Mesodermal cell (in vitro differentiated cells): Measurements from ENCODE around the gene RNASE13.

ENCODE experiments used
- H3K27ac ChIP-seq: 2 replicates; pipeline ENCODE4 v1.7.0; 2013; ENCODE audit warnings: mild to moderate bottlenecking, low read depth, low read length, moderate library complexity; ENCODE audit not compliant: severe bottlenecking
- H3K36me3 ChIP-seq: 2 replicates; pipeline ENCODE4 v1.7.1; 2013; ENCODE audit warnings: mild to moderate bottlenecking, low read length, moderate library complexity; ENCODE audit not compliant: control insufficient read depth, insufficient read depth
- H3K4me1 ChIP-seq: one replicate; pipeline ENCODE4 v1.7.1; 2013; ENCODE audit warnings: mild to moderate bottlenecking, low read length; ENCODE audit not compliant: insufficient read depth, control insufficient read depth, poor library complexity, severe bottlenecking
- H3K4me3 ChIP-seq: 2 replicates; pipeline ENCODE4 v1.7.0; 2013; ENCODE audit warnings: low read length, control low read depth, mild to moderate bottlenecking; ENCODE audit not compliant: insufficient read depth, poor library complexity, severe bottlenecking; ENCODE audit errors: extremely low read depth
- H3K9me3 ChIP-seq: 2 replicates; pipeline ENCODE4 v1.7.1; 2013; ENCODE audit warnings: mild to moderate bottlenecking, low read length, moderate library complexity; ENCODE audit not compliant: control insufficient read depth
- WGBS, 2 experiments: methylation state at CpG; one replicate each; pipeline ENCODE4 v1.1.5; 2013; ENCODE audit warnings: missing lambda C conversion rate in 2 of 2; ENCODE audit not compliant: insufficient coverage in 2 of 2; 5-methylcytosine and 5-hydroxymethylcytosine counted together

The RNASE13 gene

DNA sequence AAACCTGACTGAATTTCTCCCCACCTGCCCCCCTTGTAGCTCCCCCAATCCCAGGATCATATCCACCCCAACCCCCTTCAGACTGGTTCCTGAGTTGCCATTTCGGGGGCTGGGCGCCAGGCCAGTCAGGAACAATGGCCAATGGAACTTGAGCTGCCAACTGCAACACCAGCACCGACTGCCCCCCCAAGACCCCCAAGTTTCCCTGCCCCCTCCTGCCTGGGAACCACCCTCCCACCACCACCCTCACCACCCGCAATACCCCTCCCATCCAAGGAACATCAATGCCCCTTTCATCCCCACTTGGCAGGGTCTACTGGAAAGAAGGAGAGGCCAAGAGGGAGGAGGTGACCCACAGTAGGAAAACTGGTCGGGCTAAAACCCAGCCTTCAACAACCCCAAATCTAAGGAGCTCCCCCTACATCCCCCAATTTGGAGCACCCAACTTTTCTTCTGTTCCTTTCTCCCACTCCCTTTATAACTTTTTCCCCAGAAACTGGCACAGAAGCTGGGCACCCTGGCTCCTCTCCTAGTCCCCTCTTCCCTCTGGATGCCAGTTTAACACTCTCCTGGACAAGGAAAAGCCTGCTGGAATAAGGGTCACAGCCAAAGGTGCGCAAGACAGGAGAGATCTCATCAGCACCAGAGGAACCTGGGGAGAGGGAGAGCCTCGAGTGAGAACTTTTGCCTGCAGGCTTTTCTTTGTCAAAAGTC, 8.2 kb downstream of the RNASE13 start:
- Histone ChIP-seq H3K9me3 (no peaks in the 10 kb centered on the region), H3K36me3 (peaks cover 8% of the 10 kb centered on the region), H3K27ac (peak overlapping the region; percentile 83), H3K4me1 (peaks cover 21% of the 10 kb centered on the region), H3K4me3 (peak overlapping the region; percentile 59)
- WGBS, 2 experiments, result 46 to 56% methylated on average over 2 to 3 of the region's 7 CpGs

- Histone ChIP-seq H3K9me3 (no peaks in the 10 kb centered on the region), H3K36me3 (peaks cover 16% of the 10 kb centered on the region), H3K27ac (peak overlapping the region; percentile 83), H3K4me3 (peak overlapping the region; percentile 59), H3K4me1 (peaks cover 21% of the 10 kb centered on the region)
- 2 to 5% methylated on average over 24 to 28 of the region's 58 CpGs for WGBS, 2 experiments
Observed at GRCh38 chr14:21025371-21026273, 9.0 kb downstream of the RNASE13 start.

DNA sequence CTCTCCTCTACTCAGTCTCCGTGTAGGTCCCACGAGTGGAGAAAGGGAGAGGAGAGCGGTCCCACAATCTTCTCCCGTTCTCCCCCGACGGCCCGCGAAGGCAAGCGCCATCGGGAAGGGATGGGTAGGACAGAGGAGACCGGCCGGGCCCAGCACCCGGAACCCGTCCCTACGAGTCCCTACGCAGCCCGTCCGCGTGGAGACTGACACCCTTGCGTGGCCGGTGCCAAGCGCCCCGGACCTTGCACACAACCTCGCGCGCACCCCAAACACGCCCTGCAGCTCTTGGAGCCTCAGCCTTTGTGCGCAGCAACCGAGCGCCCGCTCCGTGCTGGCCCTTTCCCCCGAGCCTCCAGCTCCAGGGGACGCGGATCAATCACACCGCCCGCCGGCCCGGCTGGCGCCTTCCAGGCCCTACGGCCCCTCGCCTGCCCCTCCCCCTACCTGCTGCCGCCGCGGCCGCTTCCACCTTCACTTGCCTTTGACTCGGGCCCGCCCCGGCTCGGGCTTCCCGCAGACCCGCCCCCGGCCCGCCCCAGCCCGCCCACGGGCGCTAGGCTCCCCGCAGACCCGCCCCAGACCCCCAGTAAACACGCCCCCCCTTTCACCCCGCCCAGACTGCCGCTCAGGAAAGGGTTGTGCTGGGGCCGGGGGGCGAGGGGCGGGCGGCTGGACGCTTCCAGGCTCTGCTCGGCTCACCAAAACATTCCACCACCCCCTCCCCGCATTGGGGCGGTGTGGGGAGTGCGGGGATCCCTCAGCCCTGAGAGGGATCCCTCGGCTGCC, 9.8 kb downstream of the RNASE13 start, which contains the start of gene NDRG2:
Gene NDRG2 (minus strand): TSS at position 477 of the 786 bp plus-strand sequence. CDS start 1,746 bp downstream, outside the sequence.
- WGBS, 2 experiments, result 1 to 2% methylated on average over 22 to 38 of the region's 72 CpGs
- H3K36me3 ChIP-seq, result peaks cover 23% of the 10 kb centered on the region
- peak within 1 kb of the TSS; percentile 83 for H3K27ac ChIP-seq
- H3K9me3 ChIP-seq, result no peaks in the 10 kb centered on the region
- peak within 1 kb of the TSS; percentile 59 for H3K4me3 ChIP-seq
- peaks cover 21% of the 10 kb centered on the region for H3K4me1 ChIP-seq

DNA sequence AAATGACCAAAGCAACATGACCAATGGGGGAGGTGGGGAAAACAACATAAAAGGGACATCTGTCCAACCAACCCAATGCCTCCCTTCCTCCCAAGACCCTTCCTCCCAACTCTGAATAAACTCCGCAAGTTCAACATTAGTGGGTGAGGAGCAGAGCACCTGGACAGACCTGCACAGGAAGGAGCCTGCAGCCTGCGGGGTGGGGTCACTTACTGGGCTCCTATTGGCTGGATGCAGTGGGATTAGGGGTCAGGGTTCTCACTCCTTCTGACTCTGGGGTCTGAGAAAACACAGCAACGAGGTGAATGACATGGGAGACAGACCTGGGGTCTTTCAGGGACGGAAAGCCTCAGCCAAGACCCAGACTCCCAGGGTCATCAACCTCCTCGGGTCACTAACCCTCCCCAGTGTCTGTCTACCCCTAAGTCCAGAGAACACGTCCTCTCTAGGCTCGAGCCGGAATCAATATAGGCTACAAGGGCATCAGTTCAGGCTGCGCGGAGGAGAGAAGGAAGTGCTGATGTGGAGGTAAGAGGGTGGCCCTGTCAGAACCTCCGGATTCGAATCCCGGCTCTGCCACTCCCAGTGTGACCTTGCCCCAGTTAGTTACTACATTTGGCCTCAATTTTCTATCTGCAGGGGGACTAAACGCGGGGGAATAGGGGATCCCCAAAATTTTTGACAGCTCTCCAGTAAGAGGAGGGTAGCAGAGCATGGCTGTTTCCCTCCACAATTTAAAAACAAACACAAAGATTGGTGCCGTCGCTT, 10.6 kb downstream of the RNASE13 start:
- Histone ChIP-seq H3K4me1 (peaks cover 27% of the 10 kb centered on the region), H3K4me3 (peak overlapping the region; percentile 59), H3K9me3 (no peaks in the 10 kb centered on the region), H3K27ac (no peak overlapping the region), H3K36me3 (peaks cover 31% of the 10 kb centered on the region)
- 24 to 69% methylated on average over 2 to 5 of the region's 17 CpGs for whole genome bisulfite sequencing, 2 experiments

- 89 to 94% methylated on average over 5 of the region's 7 CpGs for WGBS, 2 experiments
- Histone ChIP-seq H3K36me3 (peaks cover 39% of the 10 kb centered on the region), H3K4me1 (peaks cover 27% of the 10 kb centered on the region), H3K9me3 (no peaks in the 10 kb centered on the region), H3K4me3 (no peak overlapping the region), H3K27ac (no peak overlapping the region)
Observed at GRCh38 chr14:21023174-21023573, 11.4 kb downstream of the RNASE13 start.

GRCh38 chr14:21022686-21023085, 11.9 kb downstream of the RNASE13 start:
- Histone ChIP-seq H3K4me3 (no peak overlapping the region), H3K27ac (no peak overlapping the region), H3K4me1 (peaks cover 27% of the 10 kb centered on the region), H3K9me3 (no peaks in the 10 kb centered on the region), H3K36me3 (peaks cover 43% of the 10 kb centered on the region)
- WGBS, 2 experiments, result 92 to 93% methylated on average over 5 of the region's 5 CpGs

- no peak overlapping the region for H3K4me3 ChIP-seq
Observed at GRCh38 chr14:21020977-21021545, 13.5 kb downstream of the RNASE13 start.

DNA sequence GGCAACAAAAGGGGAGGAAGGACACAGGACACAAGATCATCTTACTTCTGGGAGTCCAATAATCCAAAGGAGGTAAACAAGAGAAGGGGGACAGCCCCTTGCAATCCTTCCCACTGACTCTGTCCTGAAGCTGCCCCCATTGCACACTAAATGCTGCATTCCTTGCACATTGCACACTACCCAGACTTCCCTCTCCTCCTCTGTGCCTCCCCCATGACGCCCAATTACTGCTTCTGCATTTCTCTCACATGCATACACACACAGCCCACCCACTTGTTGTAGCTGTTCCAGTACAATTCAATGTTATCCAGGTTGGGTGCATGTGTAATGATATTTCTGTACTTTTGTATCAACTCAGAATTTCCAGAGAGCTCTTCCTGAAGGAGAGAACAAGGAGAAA, 15.2 kb downstream of the RNASE13 start:
- Histone ChIP-seq H3K4me1 (peaks cover 16% of the 10 kb centered on the region), H3K4me3 (no peak overlapping the region), H3K27ac (no peak overlapping the region), H3K9me3 (no peaks in the 10 kb centered on the region), H3K36me3 (peaks cover 51% of the 10 kb centered on the region)
- WGBS, 2 experiments, result 63% methylated on average over 1 of the region's 1 CpG; no CpG with 5 or more reads in 1 of the 2 experiments

More at GRCh38 chr14:21020977-21021545, 13.5 kb downstream of the RNASE13 start:
- 91 to 100% methylated on average over 2 to 4 of the region's 5 CpGs for WGBS, 2 experiments
- no peaks in the 10 kb centered on the region for H3K9me3 ChIP-seq
- H3K27ac ChIP-seq, result no peak overlapping the region
- H3K36me3 ChIP-seq, result peaks cover 51% of the 10 kb centered on the region
- H3K4me1 ChIP-seq, result peaks cover 18% of the 10 kb centered on the region

DNA sequence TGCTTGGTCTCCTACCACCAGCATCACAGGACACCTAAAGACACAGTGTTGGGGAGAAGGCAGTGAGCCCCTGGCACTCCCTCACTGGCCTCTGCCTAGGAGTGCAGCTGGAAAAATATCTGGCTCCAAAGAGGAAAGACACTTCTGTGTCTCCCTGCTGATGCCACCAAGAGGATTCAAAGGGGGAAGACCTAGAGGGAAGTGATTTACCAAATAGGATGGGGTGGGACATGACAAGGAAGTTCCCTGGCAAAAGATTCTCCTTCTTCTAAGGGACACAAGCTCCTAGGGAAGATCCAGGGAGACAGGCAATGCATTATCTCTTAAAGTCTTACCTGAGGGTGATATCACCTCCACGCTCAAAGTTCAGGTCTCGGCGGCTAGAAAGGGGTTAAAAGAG, 15.8 kb downstream of the RNASE13 start:
- Histone ChIP-seq H3K4me3 (no peak overlapping the region), H3K9me3 (no peaks in the 10 kb centered on the region), H3K36me3 (peaks cover 51% of the 10 kb centered on the region), H3K4me1 (peaks cover 16% of the 10 kb centered on the region), H3K27ac (no peak overlapping the region)
- 100% methylated on average over 1 of the region's 3 CpGs; no CpG with 5 or more reads in 1 of the 2 experiments for WGBS, 2 experiments
